GM13977 (cell line): ENCODE data around the gene PCDHGB3.
A peak's percentile ranks its signal among the peaks of the same experiment; 100 is the strongest.

Source experiments
- DNase-seq: peaks from one replicate; pipeline ENCODE4 v3.0.0; 2012; ENCODE audit warnings: low spot score
- CTCF ChIP-seq: IDR thresholded peaks from 2 replicates; pipeline ENCODE4 v1.5.1; 2012; ENCODE audit warnings: mild to moderate bottlenecking, control low read depth; ENCODE audit not compliant: insufficient read depth; ENCODE audit errors: extremely low read depth, missing control alignments
- in situ Hi-C: fragments of 300-500 bp; cut with MboI; formaldehyde crosslinking; loops from one replicate; pipeline ENCODE4 v1.12.0; 2022; ENCODE audit warnings: low sequenced_read_pairs, low pct_unique_long_range_greater_than_20kb, mixed read lengths, inconsistent platforms; ENCODE audit not compliant: unreplicated experiment

Gene PCDHGB3

DNA sequence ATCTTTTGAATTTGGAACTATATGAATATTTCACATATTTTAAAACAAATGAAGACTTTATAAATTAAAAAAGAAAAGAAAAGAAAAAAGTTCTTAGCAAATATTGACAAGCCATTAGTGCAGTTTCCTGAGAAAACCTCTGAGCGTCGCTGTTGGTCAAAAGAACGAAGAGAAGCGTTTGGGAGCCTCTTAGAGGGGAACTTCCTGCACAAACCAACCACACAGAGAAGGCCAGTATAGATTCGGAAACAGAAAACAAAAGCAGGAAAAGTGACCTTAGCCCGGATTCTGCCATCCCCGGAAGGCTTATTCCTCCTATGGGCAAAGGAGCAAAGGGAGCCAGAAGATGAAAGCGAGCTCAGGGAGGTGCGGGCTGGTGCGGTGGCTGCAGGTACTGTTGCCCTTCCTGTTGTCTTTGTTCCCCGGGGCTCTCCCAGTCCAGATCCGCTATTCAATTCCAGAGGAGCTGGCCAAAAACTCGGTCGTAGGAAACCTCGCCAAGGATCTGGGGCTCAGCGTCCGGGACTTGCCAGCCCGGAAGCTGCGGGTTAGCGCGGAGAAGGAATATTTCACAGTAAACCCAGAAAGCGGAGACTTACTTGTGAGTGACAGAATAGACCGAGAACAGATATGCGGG lies 10.1 kb upstream of the PCDHGB3 start, which contains the start of gene PCDHGB2:
PCDHGB2 (plus strand) TSS at position 205 of the 637 bp plus-strand sequence; CDS start at position 347, 142 bp downstream.
- in situ Hi-C loops = no loop called here
- DNase-seq = peak; percentile 61
- peak; percentile 40 for TF ChIP-seq CTCF

- in situ Hi-C loops = no loop called here
- TF ChIP-seq CTCF = no peak
Measured at GRCh38 chr5:141360685-141361084, 9.4 kb upstream of the PCDHGB3 start.

DNA sequence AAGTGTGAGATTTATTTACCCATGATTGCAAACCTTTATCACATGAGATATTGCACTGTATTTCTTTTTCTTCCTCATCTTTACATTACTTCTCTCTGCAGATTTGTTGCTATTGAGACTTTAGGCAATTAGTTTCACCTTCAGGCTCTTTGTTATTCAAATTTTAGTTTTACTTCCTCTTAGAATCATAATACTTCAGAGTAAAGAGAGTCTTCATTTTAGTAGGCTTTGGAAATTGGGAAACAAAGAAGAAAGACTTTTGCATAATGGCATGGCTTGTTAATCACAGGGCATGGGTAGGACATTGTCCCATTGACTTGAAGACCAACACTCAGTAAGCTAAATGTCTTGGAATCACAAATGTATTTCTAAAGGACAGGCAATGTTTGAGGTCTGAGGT lies 7.3 kb upstream of the PCDHGB3 start:
- DNase-seq = no peak
- TF ChIP-seq CTCF = no peak
- in situ Hi-C loops = no loop called here

More at GRCh38 chr5:141360685-141361084, 9.4 kb upstream of the PCDHGB3 start:
- DNase-seq = no peak

GRCh38 chr5:141363952-141364660 lies 5.9 kb upstream of the PCDHGB3 start, which contains the start of gene PCDHGA5:
Gene PCDHGA5, plus strand, starts transcription at chr5:141364162. Its CDS starts 169 bp downstream, at chr5:141364331.
- TF ChIP-seq CTCF = no peak
- in situ Hi-C loops = no loop called here
- DNase-seq = no peak

GRCh38 chr5:141366016-141366896 lies 3.8 kb upstream of the PCDHGB3 start:
- in situ Hi-C loops = no loop called here
- TF ChIP-seq CTCF = no peak
- no peak for DNase-seq
